ENCODE results near the gene RAPGEF2. TPM values are rescaled to one million over a fixed set of nuclear protein-coding genes. Genes with fewer than 3 reads are reported as not detected.

RAPGEF2 gene
- total and polyA plus RNA-seq, 11 donors = 10.6 to 75.9 (median 51.2) TPM

DNA sequence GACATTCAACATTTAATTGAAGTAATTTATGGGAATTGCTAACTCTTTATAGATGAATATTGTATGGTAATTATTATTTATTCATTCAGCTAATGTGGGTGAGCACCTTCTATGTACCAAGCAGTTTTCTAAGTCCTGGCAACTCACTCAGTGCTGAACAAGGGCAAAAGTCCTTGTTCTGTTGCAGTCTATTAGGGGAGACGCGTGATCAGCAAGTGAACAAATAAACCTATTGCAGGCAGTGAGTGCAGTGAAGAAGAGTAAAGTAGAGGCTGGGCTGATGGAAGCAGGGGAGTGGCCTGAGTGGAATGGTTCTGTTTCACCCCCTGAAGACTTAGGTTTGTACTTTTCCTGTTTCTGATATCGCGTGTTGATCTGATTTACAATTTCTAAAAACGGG, 214.3 kb downstream of the RAPGEF2 start:
- no peak overlapping the region for H3K4me3 ChIP-seq
- H3K36me3 ChIP-seq = peaks cover 0 to 57% (median 34%) of the 10 kb centered on the region in 9 donors
- TF ChIP-seq POLR2A (IDR thresholded peaks at IDR 0.05) = no peak
- TF ChIP-seq, protein P1, sequence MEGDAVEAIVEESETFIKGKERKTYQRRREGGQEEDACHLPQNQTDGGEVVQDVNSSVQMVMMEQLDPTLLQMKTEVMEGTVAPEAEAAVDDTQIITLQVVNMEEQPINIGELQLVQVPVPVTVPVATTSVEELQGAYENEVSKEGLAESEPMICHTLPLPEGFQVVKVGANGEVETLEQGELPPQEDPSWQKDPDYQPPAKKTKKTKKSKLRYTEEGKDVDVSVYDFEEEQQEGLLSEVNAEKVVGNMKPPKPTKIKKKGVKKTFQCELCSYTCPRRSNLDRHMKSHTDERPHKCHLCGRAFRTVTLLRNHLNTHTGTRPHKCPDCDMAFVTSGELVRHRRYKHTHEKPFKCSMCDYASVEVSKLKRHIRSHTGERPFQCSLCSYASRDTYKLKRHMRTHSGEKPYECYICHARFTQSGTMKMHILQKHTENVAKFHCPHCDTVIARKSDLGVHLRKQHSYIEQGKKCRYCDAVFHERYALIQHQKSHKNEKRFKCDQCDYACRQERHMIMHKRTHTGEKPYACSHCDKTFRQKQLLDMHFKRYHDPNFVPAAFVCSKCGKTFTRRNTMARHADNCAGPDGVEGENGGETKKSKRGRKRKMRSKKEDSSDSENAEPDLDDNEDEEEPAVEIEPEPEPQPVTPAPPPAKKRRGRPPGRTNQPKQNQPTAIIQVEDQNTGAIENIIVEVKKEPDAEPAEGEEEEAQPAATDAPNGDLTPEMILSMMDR (IDR thresholded peaks at IDR 0.05) = no peak
- H3K4me1 ChIP-seq = peaks cover 0 to 30% (median 5%) of the 10 kb centered on the region in 12 donors
- H3K27me3 ChIP-seq = no peaks in the 10 kb centered on the region
- no peak for DNase-seq
- intact Hi-C loops (cut with DNase I) = no loop called here
- H3K9me3 ChIP-seq = no peaks in the 10 kb centered on the region
- 76 to 91% (median 89%) methylated on average over 5 of the region's 5 CpGs for WGBS, 4 donors
- ATAC-seq = peak in 1 of 4 donors; percentile 28
- no peak overlapping the region for H3K27ac ChIP-seq

DNA sequence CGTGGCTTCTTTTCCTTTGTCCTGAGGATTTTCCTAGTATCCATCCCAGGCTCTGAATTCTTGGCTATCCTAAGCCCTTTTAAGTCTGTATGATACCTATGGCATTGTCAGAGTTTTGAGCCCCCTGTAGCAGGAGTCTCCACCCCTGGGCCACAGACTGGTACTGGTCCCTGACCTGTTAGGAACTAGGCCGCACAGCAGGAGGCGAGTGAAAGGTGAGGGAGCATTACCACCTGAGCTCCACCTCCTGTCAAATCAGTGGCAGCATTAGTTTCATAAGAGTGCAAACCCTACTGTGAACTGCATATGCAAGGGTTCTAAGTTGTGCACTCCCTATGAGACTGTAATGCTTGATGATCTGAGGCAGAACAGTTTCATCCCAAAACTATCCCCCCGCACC, 216.1 kb downstream of the RAPGEF2 start:
- ATAC-seq (peak in 3 of 4 donors; percentile 16 to 26 (median 22)), DNase-seq (no peak)
- TF ChIP-seq, protein P1 (IDR thresholded peaks at IDR 0.05) = no peak
- no peak for TF ChIP-seq POLR2A (IDR thresholded peaks at IDR 0.05)
- Histone ChIP-seq H3K9me3 (no peaks in the 10 kb centered on the region), H3K27ac (no peak overlapping the region), H3K4me1 (peaks cover 0 to 21% (median 1%) of the 10 kb centered on the region in 12 donors), H3K36me3 (peaks cover 0 to 76% (median 52%) of the 10 kb centered on the region in 9 donors), H3K27me3 (no peaks in the 10 kb centered on the region), H3K4me3 (no peak overlapping the region)
- WGBS, 4 donors = 93 to 97% (median 94%) methylated on average over 4 of the region's 4 CpGs
- intact Hi-C loops (cut with DNase I) = no loop called here

DNA sequence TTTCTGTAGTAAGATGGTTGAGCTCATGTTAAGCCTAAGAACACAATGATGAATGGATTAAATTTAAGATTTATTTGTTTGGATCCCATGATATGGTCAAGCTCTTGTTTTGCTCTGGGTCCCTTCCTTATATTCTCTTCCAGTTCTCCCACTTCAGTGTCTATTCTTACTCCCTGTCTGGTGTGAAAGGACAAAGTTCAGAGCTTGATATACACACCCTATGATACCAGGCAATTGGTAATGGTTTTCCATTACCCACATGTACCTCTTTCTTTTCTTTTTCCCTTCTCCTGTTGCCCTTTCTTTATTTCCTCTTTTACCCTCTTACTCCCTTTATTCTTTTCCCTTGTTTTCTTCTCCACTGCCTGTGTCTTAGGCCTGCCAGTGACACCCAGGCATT, 223.6 kb downstream of the RAPGEF2 start:
- H3K27me3 ChIP-seq = no peaks in the 10 kb centered on the region
- ATAC-seq = no peak
- no peak for DNase-seq
- no peaks in the 10 kb centered on the region for H3K9me3 ChIP-seq
- H3K27ac ChIP-seq = no peak overlapping the region
- H3K4me3 ChIP-seq = no peak overlapping the region
- peaks cover 0 to 10% (median 3%) of the 10 kb centered on the region in 12 donors for H3K4me1 ChIP-seq
- H3K36me3 ChIP-seq = peaks cover 0 to 71% (median 45%) of the 10 kb centered on the region in 9 donors
- intact Hi-C loops (cut with DNase I) = loop anchor here in 1 of 10 donors (10.0 kb wide), 1 partner anchor 112 kb away; no protein-coding TSS in a partner anchor
- TF ChIP-seq, protein P1 (IDR thresholded peaks at IDR 0.05) = no peak
- no peak for TF ChIP-seq POLR2A (IDR thresholded peaks at IDR 0.05)

DNA sequence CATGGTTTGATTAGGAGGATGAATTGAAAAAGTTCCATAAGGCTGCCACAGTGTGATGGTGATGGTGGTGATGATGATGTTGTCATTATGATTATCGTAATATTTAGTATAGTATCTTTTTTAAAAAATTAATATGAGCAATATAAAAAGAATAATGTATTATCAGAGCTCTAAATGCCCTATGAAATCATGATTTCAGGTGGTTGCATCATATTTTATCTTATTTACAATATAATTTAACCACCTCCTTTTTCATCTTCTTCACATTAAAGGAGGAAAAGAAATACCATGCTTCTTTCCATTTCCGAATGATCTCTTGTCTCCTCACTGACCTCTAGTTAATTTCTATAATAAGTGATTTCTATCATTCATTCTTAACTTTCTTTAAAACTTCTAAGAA, 225.9 kb downstream of the RAPGEF2 start:
- Histone ChIP-seq H3K27me3 (no peaks in the 10 kb centered on the region), H3K4me1 (peaks cover 0 to 10% (median 1%) of the 10 kb centered on the region in 12 donors), H3K36me3 (peaks cover 0 to 74% (median 46%) of the 10 kb centered on the region in 9 donors), H3K27ac (no peak overlapping the region), H3K4me3 (no peak overlapping the region), H3K9me3 (no peaks in the 10 kb centered on the region)
- WGBS, 4 donors = 94 to 98% (median 96%) methylated on average over 2 of the region's 2 CpGs
- DNase-seq (no peak), ATAC-seq (no peak)
- no peak for TF ChIP-seq POLR2A (IDR thresholded peaks at IDR 0.05)
- TF ChIP-seq, protein P1 (IDR thresholded peaks at IDR 0.05) = no peak
- intact Hi-C loops (cut with DNase I) = loop anchor here in 1 of 10 donors (10.0 kb wide), 1 partner anchor 114 kb away; no protein-coding TSS in a partner anchor
